K562 (cell line): ENCODE measurements around the gene ARHGAP33. TPM values are rescaled to one million over a fixed set of nuclear protein-coding genes. Genes with fewer than 3 reads are reported as not detected.

ENCODE experiments used
- BCL6 ChIP-seq: fragments of 250-450 bp; sonication (Bioruptor Pico); IDR thresholded peaks from 2 replicates; pipeline ENCODE4 v1.4.0; 2020
- BRD9 ChIP-seq: fragments of 450-650 bp; IDR thresholded peaks from 2 replicates; pipeline ENCODE4 v1.6.1; 2018; ENCODE audit warnings: low read depth; ENCODE audit not compliant: partially characterized antibody
- COPS2 ChIP-seq: fragments of 450-650 bp; conservative IDR thresholded peaks from 2 replicates; pipeline ENCODE4 v1.6.1; 2016; ENCODE audit warnings: mild to moderate bottlenecking, moderate library complexity
- DEAF1 ChIP-seq: fragments of 450-650 bp; formaldehyde crosslinking; IDR thresholded peaks from 2 replicates; pipeline ENCODE4 v1.4.0; 2020; ENCODE audit warnings: mild to moderate bottlenecking, moderate library complexity
- EP300 ChIP-seq: IDR thresholded peaks from 2 replicates; pipeline ENCODE4 v1.6.1; 2012; ENCODE audit warnings: low read length, improper control_type of control experiment
- GATA2 ChIP-seq: sonication (generic); formaldehyde crosslinking; IDR thresholded peaks from 2 replicates; pipeline ENCODE4 v1.4.0; 2020; ENCODE audit warnings: mild to moderate bottlenecking, missing genetic modification reagents
- HDGF ChIP-seq: fragments of 450-650 bp; IDR thresholded peaks from 2 replicates; pipeline ENCODE4 v1.6.1; 2016
- HIVEP1 ChIP-seq: fragments of 250-450 bp; sonication (Bioruptor Pico); IDR thresholded peaks from 2 replicates; pipeline ENCODE4 v1.4.0; 2020; ENCODE audit warnings: mild to moderate bottlenecking
- HLTF ChIP-seq: fragments of 450-650 bp; IDR thresholded peaks from 2 replicates; pipeline ENCODE4 v1.6.1; 2016
- KLF16 ChIP-seq: IDR thresholded peaks from 2 replicates; pipeline ENCODE4 v1.6.1; 2016; ENCODE audit warnings: antibody characterized with exemption
- LEF1 ChIP-seq: fragments of 450-650 bp; IDR thresholded peaks from 2 replicates; pipeline ENCODE4 v1.6.1; 2016; ENCODE audit warnings: mild to moderate bottlenecking
- MAFG ChIP-seq: fragments of 450-650 bp; conservative IDR thresholded peaks from 2 replicates; pipeline ENCODE4 v1.6.1; 2016; ENCODE audit warnings: missing genetic modification characterization, missing compliant biosample characterization
- MTA1 ChIP-seq: fragments of 450-650 bp; IDR thresholded peaks from 2 replicates; pipeline ENCODE4 v1.6.1; 2017; ENCODE audit warnings: borderline replicate concordance
- NR3C1 ChIP-seq: sonication (generic); formaldehyde crosslinking; IDR thresholded peaks from 2 replicates; pipeline ENCODE4 v1.8.1; 2022; ENCODE audit warnings: missing genetic modification reagents
- SMARCC2 ChIP-seq: fragments of 450-650 bp; IDR thresholded peaks from 2 replicates; pipeline ENCODE4 v1.6.1; 2017; ENCODE audit warnings: antibody characterized with exemption, moderate library complexity, mild to moderate bottlenecking, low read depth
- SRSF1 ChIP-seq: fragments of 200-400 bp; formaldehyde crosslinking; IDR thresholded peaks from 2 replicates; pipeline ENCODE4 v1.6.1; 2017; ENCODE audit warnings: mild to moderate bottlenecking, low read depth, low read length, moderate library complexity
- TCF15 ChIP-seq: fragments of 250-450 bp; sonication (Bioruptor Pico); IDR thresholded peaks from 2 replicates; pipeline ENCODE4 v1.8.0; 2022; ENCODE audit warnings: moderate library complexity, mild to moderate bottlenecking, inconsistent platforms
- TGIF2 ChIP-seq: sonication (generic); formaldehyde crosslinking; IDR thresholded peaks from 2 replicates; pipeline ENCODE4 v1.8.1; 2022; ENCODE audit warnings: mild to moderate bottlenecking, missing genetic modification reagents, moderate library complexity
- THRB ChIP-seq: fragments of 450-650 bp; formaldehyde crosslinking; conservative IDR thresholded peaks from 2 replicates; pipeline ENCODE4 v1.4.0; 2022; ENCODE audit warnings: mild to moderate bottlenecking, missing genetic modification characterization
- U2AF1 ChIP-seq: fragments of 200-400 bp; formaldehyde crosslinking; optimal IDR thresholded peaks from 2 replicates; pipeline ENCODE3; 2017; ENCODE audit warnings: mild to moderate bottlenecking, low read depth, low read length, moderate library complexity
- ZNF143 ChIP-seq: sonication (generic); formaldehyde crosslinking; IDR thresholded peaks from 2 replicates; pipeline ENCODE4 v1.9.0; 2022; ENCODE audit warnings: mild to moderate bottlenecking, missing genetic modification reagents
- ZNF311 ChIP-seq: fragments of 250-450 bp; sonication (Bioruptor Pico); IDR thresholded peaks from 2 replicates; pipeline ENCODE4 v1.4.0; 2020; ENCODE audit warnings: mild to moderate bottlenecking, moderate library complexity
- ZNF512 ChIP-seq: IDR thresholded peaks from 2 replicates; pipeline ENCODE4 v1.6.1; 2016; ENCODE audit warnings: missing genetic modification characterization, missing compliant biosample characterization
- ZZZ3 ChIP-seq: fragments of 450-650 bp; IDR thresholded peaks from 2 replicates; pipeline ENCODE4 v1.6.1; 2016; ENCODE audit warnings: antibody characterized with exemption, mild to moderate bottlenecking, moderate library complexity
- polyA plus RNA-seq, 8 experiments: library from polyadenylated mRNA; depleted of rRNA in 4 of 8; stranded (reverse) in 5 of 8; unstranded in 3 of 8; fragments of >200 nt; fragmentation: Nextera tagmentation in 2 of 8; fragmentation: Illumina TruSeq in 1 of 8; extraction: Ambion mirVana in 2 of 8; extraction: Trizol in 1 of 8; gene quantifications; 2 replicates each; pipeline versions ENCODE4 v1.2.1 to v1.2.3, GENCODE V29; 2011 to 2014; ENCODE audit warnings: inconsistent platforms in 1 of 8, missing spikeins in 1 of 8
- total RNA-seq, 7 experiments: library from RNA; depleted of rRNA in 6 of 7; stranded (reverse); fragments of >200 nt in 6 of 7; fragmentation: Illumina TruSeq in 2 of 7; extraction: Trizol in 2 of 7; gene quantifications; 2 replicates each; pipeline versions ENCODE4 v1.2.1 to v1.2.3, GENCODE V29; 2011 to 2021; ENCODE audit warnings: low replicate concordance in 1 of 7

ARHGAP33 gene
- total and polyA plus RNA-seq, 9 of the 15 experiments (the other 6 are each of a cell fraction or from before 2014, with no cell fraction given): 0.06 to 26.6 (median 1.6) TPM; not detected in 1

GRCh38 chr19:35775298-35776101 lies at the start of gene ARHGAP33 (continued):
- no peak for TF ChIP-seq SMARCC2
- no peak for TF ChIP-seq GATA2 (CRISPR knock-in tag)
- TF ChIP-seq KLF16: no peak
- no peak for TF ChIP-seq ZNF512 (tag)
- TF ChIP-seq HIVEP1 (CRISPR knock-in tag): no peak
- TF ChIP-seq DEAF1: no peak
- no peak for TF ChIP-seq TGIF2
- TF ChIP-seq THRB (CRISPR knock-in tag): no peak
- TF ChIP-seq NR3C1 (CRISPR knock-in tag): no peak
- no peak for TF ChIP-seq U2AF1
- TF ChIP-seq BRD9: no peak
- no peak for TF ChIP-seq HDGF
- no peak for TF ChIP-seq TCF15 (CRISPR knock-in tag)
- no peak for TF ChIP-seq COPS2
- TF ChIP-seq LEF1: no peak
- no peak for TF ChIP-seq MTA1
- peak; percentile 64 for TF ChIP-seq EP300
- TF ChIP-seq MAFG (tag): no peak
- TF ChIP-seq BCL6 (CRISPR knock-in tag): no peak
- no peak for TF ChIP-seq ZNF311 (CRISPR knock-in tag)
- TF ChIP-seq SRSF1: no peak
- TF ChIP-seq ZZZ3: no peak
- TF ChIP-seq HLTF: no peak
- no peak for TF ChIP-seq ZNF143
